Stimulated activated CD4-positive, alpha-beta T cell treated with anti-CD3 and anti-CD28 coated beads, Interleukin-1b, Interleukin-23, amount 100 ng/mL, for 4 hours (primary cell): ENCODE results near the gene KIF2A.

Experiments
- DNase-seq, 2 donors: peaks; one replicate each; pipeline ENCODE4 v3.0.0-alpha.2; 2020; ENCODE audit warnings: low read depth in 2 of 2

KIF2A gene

GRCh38 chr5:62385131-62385530, 79.1 kb downstream of the KIF2A start:
- no peak for DNase-seq

- DNase-seq = no peak
Measured at GRCh38 chr5:62385816-62386400, 79.9 kb downstream of the KIF2A start.

GRCh38 chr5:62386824-62387223, 80.8 kb downstream of the KIF2A start:
- DNase-seq = no peak

- no peak for DNase-seq
Measured at GRCh38 chr5:62395210-62395950, 89.4 kb downstream of the KIF2A start.

GRCh38 chr5:62403411-62404250, 97.6 kb downstream of the KIF2A start, which contains the start of gene DIMT1:
Gene DIMT1, minus strand, starts transcription at chr5:62403905. Its CDS starts 133 bp downstream, at chr5:62403772.
- DNase-seq = peak; percentile 80 to 86

- peak; percentile 95 to 97 for DNase-seq
Measured at GRCh38 chr5:62412549-62413329, 106.7 kb downstream of the KIF2A start, which contains the start of gene IPO11. Gene IPO11, plus strand, starts transcription at chr5:62412763. Its CDS starts 24,517 bp downstream, at chr5:62437280.

- DNase-seq = no peak
Measured at GRCh38 chr5:62413711-62414110, 107.7 kb downstream of the KIF2A start.

- DNase-seq = no peak
Measured at GRCh38 chr5:62418462-62419076, 112.6 kb downstream of the KIF2A start.

- DNase-seq = no peak
Measured at GRCh38 chr5:62419609-62420008, 113.6 kb downstream of the KIF2A start.

GRCh38 chr5:62421414-62421813, 115.4 kb downstream of the KIF2A start:
- DNase-seq = no peak

- no peak for DNase-seq
Measured at GRCh38 chr5:62424763-62425162, 118.8 kb downstream of the KIF2A start.

- DNase-seq = no peak
Measured at GRCh38 chr5:62431735-62432620, 126.0 kb downstream of the KIF2A start.

GRCh38 chr5:62432621-62433064, 126.6 kb downstream of the KIF2A start:
- DNase-seq = no peak
